Stomach (tissue), 9 donors: ENCODE measurements around the gene SPEG. TPM values are rescaled to one million over a fixed set of nuclear protein-coding genes. Genes with fewer than 3 reads are reported as not detected.

Experiments used
- DNase-seq, 2 donors: peaks; one replicate each; pipeline versions ENCODE4 v3.0.0 to v3.0.0-alpha.2; 2013 to 2019
- H3K27ac ChIP-seq, 5 donors: fragments of 200-600 bp in 4 of 5; sonication (generic) in 4 of 5; one replicate each; pipeline ENCODE4 v1.5.1; 2013 to 2019; ENCODE audit warnings: mild to moderate bottlenecking in 1 of 5, moderate library complexity in 1 of 5
- H3K27me3 ChIP-seq, 3 donors: fragments of 200-600 bp; sonication (generic); one replicate each; pipeline ENCODE4 v1.5.1; 2017 to 2019; ENCODE audit warnings: mixed run types in 1 of 3
- H3K36me3 ChIP-seq, 4 donors: fragments of 200-600 bp; sonication (generic); 1 replicate in 3 of 4; 2 replicates in 1 of 4; pipeline ENCODE4 v1.5.1; 2016 to 2019
- H3K4me1 ChIP-seq, 4 donors: fragments of 200-600 bp; sonication (generic); one replicate each; pipeline ENCODE4 v1.5.1; 2016 to 2019
- H3K4me3 ChIP-seq, 4 donors: fragments of 200-600 bp; sonication (generic) in 3 of 4; one replicate each; pipeline ENCODE4 v1.5.1; 2016 to 2019; ENCODE audit warnings: mild to moderate bottlenecking in 1 of 4
- H3K9me3 ChIP-seq, 4 donors: fragments of 200-600 bp; sonication (generic); one replicate each; pipeline ENCODE4 v1.5.1; 2016 to 2019
- EP300 ChIP-seq: sonication (generic); formaldehyde crosslinking; IDR thresholded peaks from one replicate; pipeline ENCODE4 v1.6.1; 2017; ENCODE audit warnings: antibody characterized with exemption
- POLR2A ChIP-seq, 4 donors: fragments of 450-650 bp; IDR thresholded peaks; one replicate each; pipeline ENCODE4 v1.6.1; 2016; ENCODE audit warnings: antibody characterized with exemption in 4 of 4, control low read depth in 2 of 4, mild to moderate bottlenecking in 1 of 4, moderate library complexity in 1 of 4
- POLR2AphosphoS5 ChIP-seq, 3 donors: sonication (generic); formaldehyde crosslinking; IDR thresholded peaks; one replicate each; pipeline ENCODE4 v1.6.1; 2016; ENCODE audit warnings: antibody characterized with exemption in 3 of 3
- WGBS, 5 donors: extraction: QIAGEN DNeasy Blood & Tissue Kit in 3 of 5; methylation state at CpG; one replicate each; pipeline versions ENCODE4 v1.1.5 to v1.1.7; 2013 to 2018; 5-methylcytosine and 5-hydroxymethylcytosine counted together
- intact Hi-C: fragments of 100-400 bp; cut with DNase I; formaldehyde crosslinking; loops from one replicate; pipeline ENCODE4 v1.15.1; 2023; ENCODE audit warnings: low total_unique reads
- polyA plus RNA-seq, 3 donors: library from polyadenylated mRNA; stranded (reverse); fragments of 200-250 nt; gene quantifications; one replicate each; pipeline ENCODE4 v1.2.3, GENCODE V29; 2013
- total RNA-seq, 5 donors: library from RNA; depleted of rRNA; stranded (reverse); fragments of >200 nt; gene quantifications; one replicate each; pipeline versions ENCODE4 v1.1.0 to v1.2.3, GENCODE V29; 2014 to 2016
- TF ChIP-seq, protein P1 (sequence below), 7 experiments: fragments of 450-650 bp in 4 of 7; fragments of 200-600 bp in 3 of 7; sonication (generic) in 3 of 7; IDR thresholded peaks; one replicate each; pipeline ENCODE4 v1.5.1; 2016 to 2019; ENCODE audit warnings: antibody characterized with exemption in 7 of 7, control low read depth in 2 of 7, mild to moderate bottlenecking in 1 of 7
- donor health status: healthy with polysubstance abuse.
- donor health status: Bipolar disorder and iron deficiency.
- donor health status: healthy.

SPEG gene
- total and polyA plus RNA-seq, 8 donors = 7.4 to 106 (median 27.2) TPM

DNA sequence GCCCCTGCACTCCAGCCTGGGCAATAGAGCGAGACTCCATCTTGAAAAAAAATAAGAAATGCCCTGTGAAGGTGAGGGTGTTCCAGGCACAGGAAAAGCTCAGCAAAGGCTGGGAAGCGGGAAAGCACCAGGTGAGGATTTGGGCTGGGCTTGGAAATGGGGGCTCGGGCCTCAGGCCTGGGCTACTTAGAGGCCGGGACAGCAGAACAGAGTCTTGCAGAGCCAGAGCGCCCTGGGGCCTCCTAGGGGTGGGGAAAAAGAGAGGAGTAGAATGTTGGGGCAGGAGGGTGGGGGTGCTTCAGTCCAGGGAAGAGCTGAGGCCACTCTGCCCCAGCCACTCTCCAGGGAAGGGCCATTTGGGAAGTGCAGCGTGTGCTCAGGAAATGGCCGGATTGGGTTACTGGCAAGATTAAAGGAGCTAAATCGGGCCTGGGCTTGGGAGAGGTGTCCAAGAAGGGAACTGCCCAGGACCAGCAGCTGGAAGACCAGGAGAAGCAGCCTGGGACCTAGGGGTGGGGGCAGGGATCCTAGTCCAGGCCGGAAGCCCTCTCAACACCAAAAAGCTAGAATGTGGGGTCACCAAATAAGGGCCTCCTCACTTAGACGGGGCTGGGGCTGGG is 30.2 kb upstream of the SPEG start:
- Histone ChIP-seq H3K4me1 (peaks cover 10 to 49% (median 29%) of the 10 kb centered on the region in 4 donors), H3K27me3 (peaks cover 0 to 27% (median 0%) of the 10 kb centered on the region in 3 donors), H3K27ac (peak overlapping the region in 4 of 5 donors; percentile 73 to 93 (median 79)), H3K4me3 (no peak overlapping the region), H3K9me3 (no peaks in the 10 kb centered on the region), H3K36me3 (no peaks in the 10 kb centered on the region)
- intact Hi-C loops = loop anchor here (10.0 kb wide), 1 partner anchor 130 kb away; no protein-coding TSS in a partner anchor
- TF ChIP-seq EP300 (no peak), POLR2AphosphoS5 (IDR thresholded peaks at IDR 0.05) (no peak), POLR2A (IDR thresholded peaks at IDR 0.05) (no peak)
- TF ChIP-seq, protein P1, sequence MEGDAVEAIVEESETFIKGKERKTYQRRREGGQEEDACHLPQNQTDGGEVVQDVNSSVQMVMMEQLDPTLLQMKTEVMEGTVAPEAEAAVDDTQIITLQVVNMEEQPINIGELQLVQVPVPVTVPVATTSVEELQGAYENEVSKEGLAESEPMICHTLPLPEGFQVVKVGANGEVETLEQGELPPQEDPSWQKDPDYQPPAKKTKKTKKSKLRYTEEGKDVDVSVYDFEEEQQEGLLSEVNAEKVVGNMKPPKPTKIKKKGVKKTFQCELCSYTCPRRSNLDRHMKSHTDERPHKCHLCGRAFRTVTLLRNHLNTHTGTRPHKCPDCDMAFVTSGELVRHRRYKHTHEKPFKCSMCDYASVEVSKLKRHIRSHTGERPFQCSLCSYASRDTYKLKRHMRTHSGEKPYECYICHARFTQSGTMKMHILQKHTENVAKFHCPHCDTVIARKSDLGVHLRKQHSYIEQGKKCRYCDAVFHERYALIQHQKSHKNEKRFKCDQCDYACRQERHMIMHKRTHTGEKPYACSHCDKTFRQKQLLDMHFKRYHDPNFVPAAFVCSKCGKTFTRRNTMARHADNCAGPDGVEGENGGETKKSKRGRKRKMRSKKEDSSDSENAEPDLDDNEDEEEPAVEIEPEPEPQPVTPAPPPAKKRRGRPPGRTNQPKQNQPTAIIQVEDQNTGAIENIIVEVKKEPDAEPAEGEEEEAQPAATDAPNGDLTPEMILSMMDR (IDR thresholded peaks at IDR 0.05) = no peak
- no peak for DNase-seq
- 72 to 85% (median 81%) methylated on average over 10 of the region's 10 CpGs for WGBS, 5 donors

GRCh38 chr2:219404954-219405353 is 29.7 kb upstream of the SPEG start:
- no peak for DNase-seq
- 66 to 84% (median 73%) methylated on average over 6 to 7 of the region's 7 CpGs for WGBS, 5 donors
- peak overlapping the region in 4 of 5 donors; percentile 73 to 93 (median 79) for H3K27ac ChIP-seq

DNA sequence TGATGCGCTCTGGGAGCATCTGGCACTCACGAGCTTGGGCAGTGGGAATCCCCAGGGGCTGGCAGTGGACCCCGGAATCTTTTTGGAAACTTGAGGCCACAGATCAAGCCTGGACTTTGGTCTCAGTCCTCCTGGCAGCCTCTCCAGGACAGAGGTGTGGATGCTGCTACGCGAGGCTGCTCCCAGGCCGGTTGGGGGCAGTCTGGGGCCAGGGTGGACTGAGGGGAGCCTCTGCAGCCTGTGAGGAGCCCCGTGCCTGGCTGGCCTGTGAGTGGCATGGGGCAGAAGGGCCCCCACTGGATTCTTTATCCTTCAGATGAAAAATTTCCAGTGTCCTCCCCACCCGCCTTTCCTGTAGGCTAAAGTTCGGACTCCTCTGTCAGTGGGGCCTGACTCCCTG is 29.2 kb upstream of the SPEG start:
- TF ChIP-seq, protein P1 (IDR thresholded peaks at IDR 0.05) = no peak
- peak in 1 of 3 donors; percentile 58 for TF ChIP-seq POLR2AphosphoS5 (IDR thresholded peaks at IDR 0.05)
- Histone ChIP-seq H3K27ac (peak overlapping the region in 4 of 5 donors; percentile 73 to 93 (median 79)), H3K36me3 (no peaks in the 10 kb centered on the region), H3K4me1 (peaks cover 0 to 42% (median 23%) of the 10 kb centered on the region in 4 donors), H3K27me3 (peaks cover 0 to 27% (median 0%) of the 10 kb centered on the region in 3 donors), H3K4me3 (no peak overlapping the region), H3K9me3 (no peaks in the 10 kb centered on the region)
- intact Hi-C loops = loop anchor here (10.0 kb wide), 1 partner anchor 129 kb away; no protein-coding TSS in a partner anchor
- DNase-seq = no peak
- WGBS, 5 donors = 54 to 87% (median 67%) methylated on average over 3 to 9 of the region's 9 CpGs

More at GRCh38 chr2:219404954-219405353, 29.7 kb upstream of the SPEG start:
- Histone ChIP-seq H3K4me1 (peaks cover 5 to 43% (median 25%) of the 10 kb centered on the region in 4 donors), H3K36me3 (no peaks in the 10 kb centered on the region), H3K27me3 (peaks cover 0 to 27% (median 0%) of the 10 kb centered on the region in 3 donors), H3K9me3 (no peaks in the 10 kb centered on the region), H3K4me3 (no peak overlapping the region)
- TF ChIP-seq, protein P1 (IDR thresholded peaks at IDR 0.05) = no peak
- TF ChIP-seq EP300 = no peak
- no peak for TF ChIP-seq POLR2A (IDR thresholded peaks at IDR 0.05)
- TF ChIP-seq POLR2AphosphoS5 (IDR thresholded peaks at IDR 0.05) = no peak
- intact Hi-C loops = loop anchor here (10.0 kb wide), 1 partner anchor 130 kb away; no protein-coding TSS in a partner anchor

DNA sequence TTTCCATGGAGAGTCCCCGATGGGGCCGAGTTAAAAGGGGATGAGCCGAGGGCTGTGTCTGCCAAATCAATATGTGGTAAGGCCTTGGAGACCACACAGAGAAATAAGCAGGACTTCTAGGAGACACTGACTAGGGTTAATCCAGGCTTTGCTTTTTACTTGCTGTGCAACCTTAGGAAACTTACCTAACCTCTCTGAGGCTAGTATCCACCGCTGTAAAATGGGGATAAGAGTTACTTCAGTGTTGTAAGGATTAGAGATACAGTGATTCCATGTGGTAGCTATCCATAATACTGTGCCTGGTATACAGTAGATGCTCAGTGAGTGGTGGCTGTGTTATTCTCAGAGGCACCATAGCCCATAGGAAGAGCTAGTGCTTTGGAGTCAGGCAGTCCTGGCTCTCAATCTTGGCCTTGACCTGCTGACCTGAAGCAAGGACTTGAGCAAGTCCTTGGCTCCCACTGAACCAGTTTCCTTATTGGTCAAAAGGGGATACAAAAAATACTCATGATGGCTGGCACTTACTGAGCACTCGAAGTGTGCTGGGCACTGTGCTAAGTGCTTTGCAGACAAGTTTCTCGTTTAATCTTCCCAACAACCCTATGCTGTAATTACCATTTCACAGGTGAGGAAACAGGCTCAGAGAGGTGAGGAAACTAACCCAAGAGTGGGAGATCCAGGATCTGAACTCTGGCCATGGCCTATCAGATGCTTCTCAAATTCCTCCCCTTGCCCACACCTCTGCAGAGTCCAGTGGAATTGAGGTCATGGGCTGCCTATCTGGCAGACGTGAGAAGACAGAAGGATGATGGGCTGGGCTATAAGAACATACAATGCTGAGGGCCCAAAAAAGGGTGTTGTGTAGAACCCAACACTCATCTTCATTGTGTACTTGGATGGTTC is 28.4 kb upstream of the SPEG start:
- no peak overlapping the region for H3K4me3 ChIP-seq
- peak overlapping the region in 4 of 5 donors; percentile 73 to 93 (median 79) for H3K27ac ChIP-seq
- TF ChIP-seq EP300 = no peak
- TF ChIP-seq, protein P1 (IDR thresholded peaks at IDR 0.05) = no peak
- no peak for TF ChIP-seq POLR2A (IDR thresholded peaks at IDR 0.05)
- TF ChIP-seq POLR2AphosphoS5 (IDR thresholded peaks at IDR 0.05) = no peak
- 78 to 88% (median 86%) methylated on average over 7 of the region's 7 CpGs for WGBS, 5 donors
- DNase-seq = no peak
- no peaks in the 10 kb centered on the region for H3K36me3 ChIP-seq
- H3K4me1 ChIP-seq = peaks cover 0 to 42% (median 22%) of the 10 kb centered on the region in 4 donors
- H3K9me3 ChIP-seq = no peaks in the 10 kb centered on the region
- intact Hi-C loops = loop anchor here (10.0 kb wide), 1 partner anchor 129 kb away; no protein-coding TSS in a partner anchor
- peaks cover 0 to 28% (median 0%) of the 10 kb centered on the region in 3 donors for H3K27me3 ChIP-seq
